NCI-H526 treated with DMSO at 0.1 percent for 48 hours (cell line): ENCODE measurements around the gene KCNT1.

Source experiments
- DNase-seq: peaks from one replicate; lab custom pipeline; 2025; lab: John Stamatoyannopoulos, UW

Gene KCNT1

DNA sequence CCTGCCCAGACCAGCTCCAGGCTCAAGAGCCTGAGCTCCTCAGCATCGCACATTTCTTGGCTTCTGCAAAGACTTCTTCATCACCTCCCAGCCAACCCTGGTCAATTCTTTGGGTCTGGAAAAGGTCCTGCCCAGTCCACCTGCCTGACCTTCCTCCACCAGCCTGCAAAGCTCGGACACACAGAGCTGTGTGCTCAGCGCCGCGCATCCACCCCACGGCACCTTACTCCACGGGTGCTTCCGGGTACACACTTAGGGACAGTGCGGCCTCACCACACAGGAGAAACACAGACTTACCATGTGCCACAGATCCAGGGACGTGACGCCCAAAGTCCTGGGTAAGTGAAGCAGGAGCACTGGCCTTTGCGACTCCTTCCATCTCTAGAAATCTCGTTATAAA, 97.3 kb downstream of the KCNT1 start:
- no peak for DNase-seq

DNA sequence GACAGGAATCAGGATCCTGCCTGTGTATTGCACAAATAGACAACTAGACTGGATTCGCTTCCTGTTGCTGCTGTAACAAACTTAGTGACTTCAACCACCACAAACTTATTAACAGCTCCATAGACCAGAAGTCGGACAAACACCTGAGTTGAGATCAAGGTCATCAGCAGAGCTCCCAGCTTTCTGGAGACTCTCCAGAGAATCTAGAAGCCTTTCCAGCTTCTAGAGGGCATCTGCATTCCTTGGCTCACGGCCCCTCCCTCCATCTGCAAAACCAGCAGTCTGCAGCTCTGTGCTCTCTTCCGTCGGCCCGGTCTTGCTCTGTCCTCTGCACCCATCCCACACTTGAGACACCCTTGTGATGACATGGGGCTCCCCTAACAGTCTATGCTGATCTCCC, 99.1 kb downstream of the KCNT1 start:
- no peak for DNase-seq

DNA sequence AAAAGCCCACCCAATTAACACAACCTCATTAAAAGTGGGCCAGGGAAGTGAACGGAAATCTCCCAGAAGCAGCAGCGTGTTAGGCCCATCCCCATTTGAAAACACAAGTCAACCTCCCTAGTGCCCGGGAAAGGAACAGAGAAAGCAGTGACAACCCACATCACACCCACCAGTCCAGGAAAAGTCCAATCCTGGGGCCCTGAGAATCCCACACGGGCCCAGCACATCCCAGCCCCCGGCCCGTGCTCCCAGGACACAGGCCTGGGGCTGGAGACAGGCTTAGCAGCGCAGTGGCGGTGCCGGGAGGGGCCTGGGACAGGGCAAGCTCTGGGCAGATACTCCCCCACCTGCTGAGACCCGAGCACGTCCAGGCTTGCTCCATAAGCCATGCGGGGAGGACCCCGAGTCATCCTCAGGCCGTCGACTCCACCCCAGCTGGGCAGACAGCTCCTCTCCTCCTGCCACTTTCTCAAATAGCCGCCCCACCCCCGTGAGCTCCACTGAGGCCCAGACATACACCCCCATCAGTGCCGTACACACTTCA, 101.0 kb downstream of the KCNT1 start:
- DNase-seq = no peak

DNA sequence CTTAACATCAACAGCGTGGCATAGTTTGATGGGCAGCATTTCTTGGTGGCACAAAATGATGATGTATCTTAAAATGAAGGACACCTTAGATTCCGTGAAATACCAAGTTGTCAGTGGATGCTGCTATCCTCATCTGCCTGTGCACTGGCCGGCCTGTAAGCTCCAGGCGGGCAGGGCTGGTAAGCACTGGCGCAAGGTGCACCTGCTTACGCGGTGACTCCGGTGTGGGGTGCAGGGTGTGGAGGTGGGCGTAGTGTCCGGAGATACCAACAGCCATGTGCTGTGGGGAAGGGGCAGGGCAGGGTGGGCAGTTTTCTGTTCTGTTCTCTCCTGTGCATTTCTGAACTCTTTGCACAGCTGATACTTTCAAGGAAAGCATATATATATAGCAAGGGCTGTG, 101.5 kb downstream of the KCNT1 start:
- no peak for DNase-seq

DNA sequence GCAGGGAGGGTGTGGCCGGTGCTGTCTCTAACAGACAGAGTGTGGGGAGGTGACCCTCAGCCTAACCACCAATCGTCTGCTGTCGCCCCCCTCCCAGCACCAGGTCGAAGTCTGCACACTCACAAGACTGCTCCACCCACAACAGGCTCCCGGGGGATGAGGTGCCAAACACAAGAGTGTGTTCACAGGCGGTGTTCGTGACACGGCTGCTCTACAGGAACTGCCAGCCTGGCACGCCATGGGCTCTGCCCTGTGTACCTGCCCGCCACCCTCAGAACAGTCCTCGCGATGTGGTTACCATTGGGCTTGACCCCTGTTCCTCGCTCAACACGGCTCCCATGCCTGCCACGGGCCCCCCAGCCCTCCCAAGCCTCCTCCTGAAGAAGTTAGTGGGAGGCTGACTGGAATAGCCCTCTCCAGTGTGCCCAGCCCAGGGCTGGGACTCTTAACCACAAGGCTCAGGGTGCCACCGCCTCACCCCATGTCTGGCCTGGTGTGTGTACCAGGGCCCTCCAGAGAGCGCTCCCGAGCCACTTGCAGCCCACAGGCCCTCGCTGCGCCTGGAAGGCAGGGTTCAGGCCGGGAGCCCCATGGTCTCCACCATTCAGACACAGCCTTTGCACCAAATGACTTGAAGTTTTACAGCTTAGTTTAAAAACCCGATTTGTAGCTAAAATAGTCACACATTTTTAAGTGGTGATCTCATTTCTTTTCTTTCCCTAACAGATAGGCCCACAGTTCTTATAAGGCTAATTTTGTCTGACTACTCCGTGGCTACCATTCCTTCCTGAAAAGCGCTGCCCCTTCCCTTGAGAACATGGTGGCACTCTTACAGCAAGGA, 102.8 kb downstream of the KCNT1 start:
- no peak for DNase-seq

DNA sequence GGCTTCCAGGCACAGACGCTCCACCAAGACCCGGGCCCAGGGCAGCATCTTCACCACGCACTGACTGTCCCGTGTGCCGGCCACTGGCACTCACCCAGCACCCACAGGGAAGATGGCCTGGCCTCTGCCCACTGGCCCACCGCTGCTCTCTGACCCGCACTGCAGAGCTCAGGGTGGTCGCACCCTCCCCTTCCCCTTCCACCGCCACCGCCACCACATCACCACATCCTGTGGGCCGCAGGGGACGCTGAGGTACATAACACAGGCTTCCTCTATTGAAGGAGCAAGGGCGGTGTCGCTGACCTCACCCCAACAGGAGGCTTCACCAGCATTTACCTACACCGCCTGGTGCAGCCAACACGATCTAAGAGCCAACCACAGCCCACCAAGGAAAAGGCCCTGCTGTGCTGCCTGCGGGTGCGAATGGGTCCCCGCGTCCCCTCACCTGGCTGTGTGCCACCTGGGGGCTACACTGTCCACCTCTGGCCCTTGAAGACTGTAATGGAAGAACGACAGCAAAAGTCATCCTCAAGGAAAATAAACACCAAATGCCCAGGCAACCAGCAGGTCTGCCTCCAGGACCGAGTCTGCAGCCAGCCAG, 103.5 kb downstream of the KCNT1 start:
- no peak for DNase-seq

DNA sequence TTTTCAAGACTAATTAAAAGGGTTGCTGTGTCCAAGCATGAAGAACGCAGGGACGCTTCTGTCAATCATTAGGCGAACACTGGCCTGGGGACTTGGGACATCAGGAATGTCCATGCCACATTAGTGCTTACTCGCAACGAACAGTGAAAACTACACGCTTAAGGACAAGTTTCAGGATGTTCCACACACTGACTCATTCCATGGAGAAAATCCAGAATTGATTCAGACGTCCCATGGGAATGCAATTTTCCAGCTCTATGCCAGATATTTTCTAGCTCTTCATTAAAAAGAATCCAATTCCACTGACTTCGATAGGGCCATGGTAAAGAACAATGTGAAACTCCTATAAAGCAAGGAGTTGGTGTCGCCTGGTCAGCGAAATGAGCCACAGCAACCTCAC, 107.2 kb downstream of the KCNT1 start:
- DNase-seq = no peak

DNA sequence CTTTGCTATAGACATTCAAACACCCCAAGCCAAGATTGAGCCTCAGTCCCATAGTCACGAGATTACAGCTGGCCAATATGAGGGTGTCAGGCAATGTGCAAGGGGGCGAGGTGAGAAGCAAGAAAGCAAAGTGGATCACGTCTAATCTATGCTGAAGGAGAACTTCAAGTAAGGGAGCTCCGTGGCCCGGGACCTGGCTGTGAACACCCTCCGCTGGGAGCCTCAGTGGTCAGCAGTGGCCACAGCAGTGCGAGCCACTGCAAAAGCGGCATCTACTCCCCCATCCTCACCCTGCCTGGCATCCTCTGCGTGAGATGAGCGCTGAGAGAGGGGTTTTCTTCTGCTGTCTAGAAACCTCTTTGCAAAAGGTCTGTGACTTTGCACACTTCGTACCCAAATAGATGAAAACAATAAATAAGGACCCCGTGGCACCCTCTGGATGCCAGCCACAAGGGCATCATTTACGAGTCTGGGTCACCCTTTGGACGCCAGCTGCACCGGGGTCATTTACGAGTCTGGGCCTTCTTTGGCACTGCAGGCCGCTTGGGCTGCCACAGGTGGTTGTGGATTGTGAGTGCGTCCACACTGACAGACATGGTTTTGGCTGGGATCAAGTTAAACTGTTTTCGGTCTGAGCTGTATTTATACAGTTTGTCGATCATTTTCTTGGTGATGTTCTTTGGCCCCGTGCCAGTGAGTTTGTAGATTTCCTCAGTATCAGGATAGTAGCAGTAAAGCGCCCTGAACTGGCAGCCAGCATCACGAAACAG, 109.0 kb downstream of the KCNT1 start:
- DNase-seq = no peak

DNA sequence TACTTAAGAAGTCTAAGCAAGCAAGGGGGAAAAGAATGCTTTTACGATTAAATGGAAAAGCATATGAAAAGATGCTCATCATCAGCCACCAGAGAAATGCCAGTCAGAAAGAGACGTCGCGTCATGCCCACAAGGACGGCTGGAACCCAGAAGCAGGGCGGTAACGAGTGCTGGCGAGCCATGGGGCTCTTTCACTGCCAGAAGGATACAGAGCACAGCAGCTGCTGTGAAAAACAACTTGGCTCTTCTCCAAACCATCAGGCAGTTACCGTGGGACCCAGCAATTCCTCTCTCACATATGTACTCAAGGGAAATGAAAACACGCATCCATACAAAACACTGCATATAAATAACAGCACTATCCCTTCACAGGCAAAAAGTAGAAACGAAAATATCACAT, 109.8 kb downstream of the KCNT1 start:
- no peak for DNase-seq

DNA sequence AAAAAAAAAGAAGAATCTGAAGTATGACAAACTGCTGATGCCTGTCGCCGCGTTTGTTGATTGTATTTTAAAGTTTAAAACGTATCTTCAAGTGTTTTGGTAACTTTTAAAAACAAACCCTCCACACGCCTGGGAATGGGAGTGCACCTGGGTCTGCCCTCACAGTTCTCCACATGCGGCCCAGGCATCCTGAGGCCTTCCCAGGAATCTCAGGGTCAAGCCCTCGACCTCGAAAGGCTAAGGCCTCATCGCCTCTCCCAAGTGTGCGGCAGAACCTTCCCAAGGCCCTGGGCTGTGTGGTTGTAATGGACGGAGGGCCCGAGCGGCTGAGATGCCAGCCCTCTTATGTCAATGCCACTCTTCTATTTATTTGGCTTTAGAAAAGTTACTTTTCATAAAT, 111.0 kb downstream of the KCNT1 start:
- DNase-seq = no peak

DNA sequence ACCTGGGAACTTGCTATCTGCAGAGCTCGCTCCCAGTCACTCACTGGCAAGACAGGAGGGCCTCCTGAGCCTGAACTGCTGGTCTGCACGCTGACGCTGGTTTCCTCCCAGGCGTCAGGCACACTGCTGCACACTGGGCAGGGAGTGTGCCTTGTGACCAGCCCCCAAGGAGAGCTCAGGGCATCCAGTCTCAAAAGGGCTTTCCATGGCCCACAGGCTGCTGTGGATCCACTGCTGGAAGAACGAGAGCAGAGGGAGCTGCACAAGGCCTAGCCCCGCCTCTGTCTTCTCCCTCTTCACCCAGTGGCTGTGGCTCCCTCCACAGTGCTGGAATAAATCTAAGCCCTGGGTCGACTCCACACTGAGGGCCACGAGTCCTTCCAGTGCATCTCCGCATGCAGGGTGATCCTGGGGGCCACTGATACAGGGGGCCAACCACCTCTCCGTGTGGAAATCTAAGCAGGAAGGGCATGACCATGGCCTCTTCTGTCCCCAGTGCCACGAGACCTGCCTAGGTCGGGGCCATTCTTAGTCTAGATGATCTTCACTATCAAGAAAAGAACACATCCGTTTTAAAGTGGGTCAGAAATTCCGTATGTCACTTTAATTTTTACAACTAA, 111.8 kb downstream of the KCNT1 start:
- DNase-seq = no peak

DNA sequence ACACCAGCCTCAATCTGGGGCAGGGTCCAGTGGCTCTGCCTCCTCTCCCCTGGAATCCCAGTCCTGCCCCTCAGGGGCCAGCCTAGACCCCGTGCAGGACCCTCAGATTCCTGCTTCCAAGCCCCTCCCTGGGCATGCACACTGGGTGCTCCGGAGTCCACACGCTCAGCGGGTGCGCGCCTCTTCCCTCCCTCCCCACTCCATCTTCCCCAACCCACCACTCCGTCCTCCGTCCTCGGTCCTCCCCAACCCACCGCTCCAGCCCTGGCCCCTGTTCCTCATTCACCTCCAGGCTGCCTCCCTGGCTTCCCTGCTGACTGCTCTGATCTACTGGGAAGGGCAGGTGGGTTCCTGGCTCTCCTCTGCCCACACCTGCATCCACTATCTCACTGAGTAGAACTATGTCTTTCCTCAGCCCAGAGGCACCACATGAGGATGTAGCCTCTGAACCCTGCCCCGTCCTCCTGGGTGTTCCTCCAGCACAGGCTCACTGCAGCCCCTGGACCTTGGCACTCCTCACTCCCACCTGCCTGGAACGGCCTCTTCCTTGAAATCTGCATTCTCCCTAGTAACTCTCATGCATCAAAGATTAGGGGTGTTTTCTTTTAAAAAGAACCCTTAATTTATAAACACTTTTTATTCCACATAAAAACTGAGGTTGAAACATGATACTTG, 112.6 kb downstream of the KCNT1 start:
- DNase-seq = no peak

DNA sequence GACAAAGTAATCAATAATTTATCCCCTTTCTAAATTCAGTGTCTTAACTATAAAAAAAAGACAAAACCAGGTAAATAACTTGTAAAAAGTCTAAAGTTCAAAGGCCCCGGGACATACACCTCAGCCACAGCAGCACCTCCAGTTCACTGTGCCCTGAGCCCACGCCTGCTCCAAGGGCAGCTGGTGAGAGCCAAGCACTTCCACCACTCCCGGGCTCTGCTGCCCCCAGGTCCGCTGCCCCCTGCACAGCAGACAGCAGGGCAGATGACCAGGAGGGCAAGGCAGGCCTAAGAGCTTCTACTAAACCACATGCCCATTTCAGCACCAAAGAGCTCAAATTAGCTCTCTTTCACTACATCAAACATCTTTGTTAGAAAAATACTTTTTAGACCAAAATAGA, 113.4 kb downstream of the KCNT1 start:
- DNase-seq = no peak

DNA sequence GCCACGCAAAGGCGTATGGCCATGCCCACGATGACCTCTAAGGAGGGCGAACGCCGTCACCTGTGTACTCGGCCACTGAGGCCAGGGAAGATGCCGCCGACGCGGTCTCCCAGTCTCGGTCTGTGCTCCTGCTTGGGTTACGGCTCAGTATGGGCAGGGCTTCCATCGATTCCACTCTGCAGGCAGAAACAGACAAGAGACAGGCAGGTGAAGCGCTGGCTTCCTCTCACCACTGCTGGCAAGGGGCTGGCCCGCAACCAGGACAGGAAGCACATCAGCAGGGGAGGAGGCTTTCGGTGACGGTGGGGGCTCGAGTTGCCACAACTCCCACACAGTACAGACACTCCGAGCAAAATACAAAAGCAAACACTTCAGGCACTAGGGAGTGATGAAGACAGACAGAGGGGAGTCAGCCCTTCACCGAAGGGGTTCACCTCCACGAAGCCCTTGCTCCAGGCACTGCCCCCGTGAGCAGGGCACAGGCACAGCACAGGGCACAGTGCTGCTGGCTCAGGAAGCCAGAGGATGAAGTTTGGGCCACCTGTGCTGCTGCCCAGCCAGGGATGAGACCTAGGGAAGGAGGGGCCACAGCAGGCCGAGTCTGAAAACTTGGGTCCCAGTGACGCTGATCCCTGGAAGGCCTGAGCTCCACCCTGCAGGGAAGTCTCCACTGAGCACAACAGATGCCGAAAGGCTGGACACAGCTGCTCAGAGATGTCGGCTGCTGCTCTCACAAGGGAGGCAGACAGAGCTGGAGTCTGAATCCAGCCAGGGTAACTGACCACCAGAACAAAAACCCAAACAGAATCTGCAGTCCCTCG, 114.1 kb downstream of the KCNT1 start:
- DNase-seq = no peak

DNA sequence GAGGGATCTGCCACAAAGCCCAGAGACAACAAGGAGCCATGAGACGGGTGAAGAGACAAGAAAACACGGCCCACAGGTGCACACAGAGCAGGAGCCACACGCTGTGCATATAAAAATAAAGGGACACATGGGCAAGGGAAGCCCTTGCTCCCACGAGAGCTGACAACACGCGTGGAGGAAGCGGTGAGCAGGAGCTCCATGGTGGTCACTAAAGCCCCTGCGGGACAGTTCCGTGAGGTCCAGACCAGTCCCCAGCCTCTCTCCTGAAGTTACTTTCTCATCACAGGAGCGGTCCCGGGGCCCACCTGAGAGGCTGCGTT, 114.6 kb downstream of the KCNT1 start:
- no peak for DNase-seq

DNA sequence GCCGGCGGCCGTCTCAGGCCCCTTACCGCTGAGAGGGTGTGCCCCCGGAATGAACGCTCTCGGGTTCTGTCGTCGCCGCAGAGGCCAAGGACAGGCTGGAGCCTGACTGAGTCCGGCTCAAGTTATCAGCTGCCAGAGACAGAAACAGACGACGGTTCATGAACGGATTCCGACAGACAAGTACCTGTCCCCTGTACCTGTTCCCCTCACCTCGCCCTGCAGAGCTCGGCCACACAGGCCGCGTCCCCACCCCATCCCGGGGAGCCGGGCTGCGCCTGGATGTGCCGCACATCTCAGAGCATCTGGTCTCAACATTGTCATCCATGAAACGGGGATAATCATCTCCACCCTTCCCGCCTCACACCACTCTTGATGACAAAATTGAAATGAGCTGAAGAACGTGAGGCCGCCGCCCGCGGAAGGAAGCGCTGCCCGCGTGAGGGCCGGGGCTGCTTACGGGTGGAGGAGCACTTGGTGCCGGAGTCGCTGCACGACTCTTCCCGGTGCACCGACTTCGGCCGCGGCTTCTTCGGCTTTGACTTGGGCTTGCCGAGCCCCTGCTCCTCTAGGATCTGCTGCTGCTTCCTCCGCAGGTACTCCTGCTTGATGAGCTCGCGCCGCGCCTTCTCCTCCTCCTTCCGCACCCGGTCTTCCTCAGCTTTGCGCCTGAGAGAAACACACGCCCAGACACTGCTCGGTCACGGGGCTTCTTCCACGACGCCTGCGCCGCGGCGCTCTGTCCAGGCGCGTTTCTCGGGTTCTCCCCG, 116.1 kb downstream of the KCNT1 start:
- DNase-seq = no peak

DNA sequence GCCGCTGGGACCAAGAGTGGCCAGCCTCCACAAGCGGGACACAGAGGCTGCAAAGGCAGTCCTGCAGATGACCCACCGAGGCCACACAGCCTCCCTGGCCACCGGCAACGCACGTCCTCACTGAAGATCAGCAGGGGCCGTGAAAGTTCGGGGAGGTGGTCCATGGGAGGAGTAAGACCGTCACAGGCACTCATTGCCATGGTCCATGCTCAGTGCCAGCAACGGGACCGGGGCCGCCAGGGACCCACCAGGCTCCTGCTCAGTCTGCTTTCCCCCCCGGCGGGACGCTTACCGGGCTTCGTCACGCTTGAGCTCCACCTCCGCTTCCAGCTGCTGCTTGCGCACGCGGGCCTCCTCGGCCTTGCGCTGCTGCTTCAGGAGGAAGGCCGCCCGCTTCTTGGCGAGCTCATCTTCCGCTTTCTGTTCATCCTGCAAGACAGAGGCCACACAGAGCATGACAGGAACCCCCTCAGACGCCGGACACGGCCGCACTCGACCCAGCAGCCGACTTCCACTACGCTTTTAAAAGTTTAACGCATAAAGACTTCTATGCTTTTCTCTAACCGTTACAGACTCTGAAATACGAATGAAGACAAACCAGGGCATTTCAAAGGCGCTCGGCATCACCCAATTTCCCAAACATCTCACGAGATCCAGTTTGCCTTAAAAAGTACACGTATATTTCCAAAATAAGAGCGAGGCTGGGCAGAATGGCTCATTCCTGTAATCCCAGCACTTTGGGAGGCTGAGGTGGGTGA, 116.9 kb downstream of the KCNT1 start:
- DNase-seq = no peak

DNA sequence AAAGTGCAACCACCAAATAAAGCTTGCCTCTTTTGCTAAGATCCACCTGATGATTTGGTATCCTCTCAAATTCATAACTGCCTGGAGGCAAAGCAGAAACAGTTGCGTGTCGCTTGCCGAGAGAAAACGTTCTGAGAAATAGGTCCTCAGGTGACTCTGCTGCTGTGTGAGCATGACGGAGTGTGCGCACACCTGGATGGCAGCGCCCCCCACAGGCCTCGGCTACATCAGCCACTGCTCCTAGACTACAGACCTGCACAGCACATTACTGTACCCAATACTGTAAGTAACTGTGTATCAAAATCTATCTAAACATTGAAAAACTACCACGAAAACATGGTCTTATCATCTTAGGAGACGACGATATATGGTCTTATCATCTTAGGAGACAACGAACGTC, 117.9 kb downstream of the KCNT1 start:
- no peak for DNase-seq

DNA sequence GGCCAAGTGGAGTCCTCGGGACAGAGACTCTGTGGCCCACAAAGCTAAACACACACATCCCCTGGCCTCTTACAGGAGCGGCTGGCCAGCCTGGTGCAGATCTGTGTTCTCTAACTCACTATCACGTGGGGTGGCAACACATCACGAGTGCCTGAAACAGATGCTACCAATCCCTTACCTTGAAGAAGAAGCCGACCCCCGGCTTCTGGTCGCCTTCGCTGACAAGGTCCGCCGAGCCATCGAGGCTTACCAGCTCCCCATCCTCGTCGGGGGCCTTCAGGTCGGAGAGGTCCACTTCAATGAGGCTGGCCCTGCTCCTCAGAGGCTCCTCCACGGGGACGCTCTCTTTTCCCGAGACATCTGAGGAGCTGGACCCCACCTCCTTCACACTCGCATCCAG, 118.7 kb downstream of the KCNT1 start:
- DNase-seq = no peak

DNA sequence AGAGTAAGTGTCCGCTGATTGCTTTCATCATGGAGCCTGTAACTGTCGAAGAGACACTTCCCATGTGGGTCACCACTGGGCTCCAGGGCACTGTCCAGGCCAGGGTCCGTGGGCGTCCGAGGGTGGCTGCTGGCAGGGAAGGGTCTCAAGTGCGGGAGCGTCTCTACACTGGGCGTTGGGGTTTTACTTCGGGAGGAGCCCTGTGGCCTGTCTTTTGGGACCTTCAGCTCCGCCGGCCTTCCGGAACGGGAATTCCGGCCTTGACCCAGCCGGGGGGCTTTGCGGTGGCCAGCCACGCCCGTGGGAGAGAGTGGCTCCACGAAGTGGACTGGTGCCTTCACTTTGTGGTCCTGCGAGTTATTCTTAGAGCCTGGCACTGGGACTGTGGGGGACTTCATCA, 119.1 kb downstream of the KCNT1 start:
- DNase-seq = no peak
